Stimulated activated naive CD4-positive, alpha-beta T cell (primary cell): ENCODE results near the gene NEU1.
"Not testable (repeated sequence)": the region's sequence is repeated elsewhere in the genome, so short reads cannot be mapped to it uniquely, and the experiment has no call there.

ENCODE experiments used
- DNase-seq, 6 experiments: peaks; one replicate each; lab custom pipeline; 2025; lab: John Stamatoyannopoulos, UW

The NEU1 gene

DNA sequence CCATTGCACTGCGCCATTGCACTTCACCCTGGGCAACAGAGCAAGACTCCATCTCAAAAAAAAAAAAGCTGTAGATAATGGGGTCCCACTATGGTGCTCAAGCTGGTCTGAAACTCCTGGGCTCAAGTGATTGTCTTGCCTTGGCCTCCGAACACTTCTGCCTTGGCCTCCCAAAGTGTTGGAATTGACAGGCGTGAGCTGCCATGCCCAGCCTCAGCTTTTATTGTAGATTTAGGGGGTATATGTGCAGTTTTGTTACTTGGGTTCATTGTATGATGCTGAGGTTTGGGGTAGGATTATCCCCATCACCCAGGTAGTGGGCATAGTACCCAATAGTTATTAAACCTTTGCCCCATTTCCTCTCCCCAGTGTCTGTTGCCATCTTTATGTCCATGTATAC, 23.7 kb downstream of the NEU1 start:
- DNase-seq, result no peak

DNA sequence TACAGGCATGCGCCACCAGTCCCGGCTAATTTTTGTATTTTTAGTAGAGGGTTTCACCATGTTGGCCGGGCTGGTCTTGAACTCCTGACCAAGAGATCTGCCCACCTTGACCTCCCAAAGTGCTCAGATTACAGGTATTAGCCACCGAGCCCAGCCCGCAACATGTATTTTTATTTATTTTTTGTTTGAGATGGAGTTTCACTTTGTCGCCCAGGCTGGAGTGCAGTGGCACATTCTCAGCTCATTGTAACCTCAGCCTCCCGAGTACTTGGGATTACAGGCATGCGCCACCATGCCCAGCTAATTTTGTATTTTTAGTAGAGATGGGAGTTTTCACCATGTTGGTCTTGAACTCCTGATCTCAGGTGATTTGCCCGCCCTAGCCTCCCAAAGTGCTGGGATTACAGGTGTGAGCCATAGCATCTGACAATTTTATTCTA, 24.5 kb downstream of the NEU1 start:
- DNase-seq, result not testable (repeated sequence)

DNA sequence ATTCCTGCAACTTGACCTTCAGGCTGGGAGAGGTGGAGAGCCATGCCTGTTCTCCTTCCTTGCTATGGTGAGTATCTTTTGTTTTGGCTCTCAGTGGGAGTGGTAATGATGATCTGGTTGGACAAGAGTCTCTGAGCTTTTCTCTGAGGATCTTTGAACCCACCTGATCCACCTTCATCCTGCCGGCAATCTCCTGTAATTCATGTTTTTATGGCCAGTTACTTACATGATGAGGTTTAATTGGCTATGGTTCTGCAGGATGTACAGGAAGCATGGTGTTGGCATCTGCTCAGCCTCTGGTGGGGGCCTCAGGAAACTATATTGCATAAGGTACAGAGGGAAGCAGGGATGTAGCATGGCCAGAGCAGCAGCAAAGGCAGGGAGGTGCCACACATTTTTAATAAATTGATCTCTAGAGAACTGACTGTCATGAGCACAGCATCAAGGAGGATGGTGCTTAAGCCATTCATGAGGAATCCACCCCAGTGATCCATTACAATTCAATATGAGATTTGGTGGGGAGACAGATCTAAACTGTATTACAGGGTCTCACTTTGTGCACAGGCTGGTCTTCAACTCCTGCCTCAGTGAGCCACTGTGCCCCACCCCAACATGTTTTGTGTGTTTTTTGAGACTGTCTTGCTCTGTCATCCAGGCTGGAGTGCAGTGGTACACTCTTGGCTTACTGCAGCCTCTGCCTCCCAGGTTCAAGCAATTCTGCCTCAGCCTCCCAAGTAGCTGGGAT, 25.1 kb downstream of the NEU1 start:
- DNase-seq, result no peak

DNA sequence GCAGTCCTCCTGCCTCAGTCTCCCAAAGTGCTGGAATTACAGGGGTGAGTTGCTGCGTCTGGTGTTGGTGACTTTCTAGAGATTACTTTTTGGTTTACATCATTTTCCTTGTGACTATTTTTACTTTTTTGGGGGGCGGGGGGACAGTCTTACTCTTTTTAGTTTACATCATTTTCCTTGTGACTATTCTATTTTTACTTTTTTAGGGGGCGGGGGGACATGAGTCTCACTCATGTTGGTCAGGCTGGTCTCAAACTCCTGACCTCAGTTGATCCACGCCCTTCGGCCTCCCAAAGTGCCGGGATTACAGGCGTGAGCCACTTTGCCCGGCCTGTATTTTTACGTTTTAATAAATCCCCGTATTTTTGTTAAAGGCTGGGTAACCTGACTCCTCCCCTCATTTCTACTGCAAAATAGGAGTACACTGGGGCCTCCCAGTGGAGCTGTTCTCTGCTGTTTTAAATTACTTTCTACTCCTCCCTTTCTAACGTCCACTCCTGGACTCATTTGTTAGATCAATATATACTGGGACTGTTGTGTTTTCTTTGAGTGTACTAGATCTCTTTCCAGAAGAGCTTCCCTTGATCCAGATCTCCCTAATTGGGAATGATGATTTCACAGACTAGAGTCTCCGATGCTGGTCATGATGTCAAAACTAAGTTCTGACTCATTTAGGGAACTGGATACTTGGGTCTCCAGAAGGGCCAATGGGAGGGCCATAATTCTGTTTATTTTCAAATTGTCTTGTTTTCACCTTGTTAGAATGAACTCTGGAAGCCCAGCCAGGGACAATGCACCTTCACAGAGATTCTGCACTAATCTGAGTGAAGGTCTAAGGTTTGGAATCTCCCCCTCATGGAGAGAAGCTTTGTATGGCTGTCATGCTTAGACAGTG, 25.9 kb downstream of the NEU1 start:
- DNase-seq, result peak in 1 of 6 experiments; percentile 19

DNA sequence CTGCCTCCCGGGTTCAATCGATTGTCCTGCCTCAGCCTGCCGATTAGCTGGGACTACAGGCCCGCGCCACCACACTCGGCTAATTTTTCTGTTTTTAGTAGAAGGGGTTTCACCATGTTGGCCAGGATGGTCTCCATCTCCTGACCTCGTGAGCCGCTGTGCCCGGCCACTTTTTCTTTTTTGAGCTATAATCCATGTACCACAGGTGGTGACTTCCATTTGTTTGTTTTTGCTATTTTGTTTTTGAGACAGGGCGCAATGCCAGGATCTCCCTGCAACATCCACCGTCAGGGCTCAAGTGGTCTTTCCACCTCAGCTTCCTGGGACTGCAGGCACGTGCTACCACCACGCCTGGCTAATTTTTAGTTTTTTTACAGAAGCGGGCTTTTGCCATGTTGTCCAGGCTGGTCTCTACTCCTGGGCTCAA, 26.6 kb downstream of the NEU1 start:
- no peak for DNase-seq

DNA sequence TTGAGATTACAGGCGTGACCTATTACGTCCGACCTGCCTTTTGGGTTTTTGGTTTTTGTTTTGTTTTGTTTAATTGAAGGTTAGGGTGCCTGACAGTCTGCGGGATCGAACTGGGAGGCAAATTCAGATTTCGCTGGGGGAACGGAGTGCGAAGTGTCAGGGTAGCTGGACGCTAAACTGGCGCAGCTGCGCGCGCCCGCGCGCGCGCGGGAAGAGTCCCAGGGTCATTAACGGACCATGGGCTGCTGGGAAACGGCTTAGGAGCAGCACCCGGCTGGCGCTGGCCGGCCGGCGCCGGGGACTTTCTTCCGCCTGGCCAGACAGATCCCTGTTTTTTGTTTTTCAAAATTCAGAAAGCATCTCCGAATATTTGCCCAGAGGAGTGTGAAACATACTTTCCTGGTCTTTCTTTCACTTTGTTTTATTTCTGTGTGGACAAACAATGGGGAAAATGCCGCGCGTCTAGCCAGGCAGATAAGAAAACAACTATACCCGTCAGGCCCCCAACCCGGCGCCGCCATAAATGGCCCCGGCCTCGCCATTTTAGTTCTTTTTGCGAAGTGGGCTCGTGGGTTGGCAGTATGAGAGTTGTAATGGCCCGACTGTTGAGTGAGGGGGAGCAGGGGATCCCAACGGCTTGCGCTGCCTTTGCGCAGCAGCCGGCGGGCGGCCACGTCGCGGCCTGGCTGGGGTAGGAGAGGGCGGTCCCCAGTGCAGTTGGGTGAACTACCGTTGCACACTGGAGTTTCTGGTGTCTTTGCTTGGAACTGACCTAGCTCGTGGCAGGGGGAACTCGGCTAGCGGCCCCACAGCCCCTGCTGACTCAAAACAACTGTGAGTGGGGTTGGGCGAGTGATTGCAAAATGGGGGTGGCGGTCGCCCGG, 28.0 kb downstream of the NEU1 start:
- DNase-seq, result peak; percentile 67 to 87 (median 74)

DNA sequence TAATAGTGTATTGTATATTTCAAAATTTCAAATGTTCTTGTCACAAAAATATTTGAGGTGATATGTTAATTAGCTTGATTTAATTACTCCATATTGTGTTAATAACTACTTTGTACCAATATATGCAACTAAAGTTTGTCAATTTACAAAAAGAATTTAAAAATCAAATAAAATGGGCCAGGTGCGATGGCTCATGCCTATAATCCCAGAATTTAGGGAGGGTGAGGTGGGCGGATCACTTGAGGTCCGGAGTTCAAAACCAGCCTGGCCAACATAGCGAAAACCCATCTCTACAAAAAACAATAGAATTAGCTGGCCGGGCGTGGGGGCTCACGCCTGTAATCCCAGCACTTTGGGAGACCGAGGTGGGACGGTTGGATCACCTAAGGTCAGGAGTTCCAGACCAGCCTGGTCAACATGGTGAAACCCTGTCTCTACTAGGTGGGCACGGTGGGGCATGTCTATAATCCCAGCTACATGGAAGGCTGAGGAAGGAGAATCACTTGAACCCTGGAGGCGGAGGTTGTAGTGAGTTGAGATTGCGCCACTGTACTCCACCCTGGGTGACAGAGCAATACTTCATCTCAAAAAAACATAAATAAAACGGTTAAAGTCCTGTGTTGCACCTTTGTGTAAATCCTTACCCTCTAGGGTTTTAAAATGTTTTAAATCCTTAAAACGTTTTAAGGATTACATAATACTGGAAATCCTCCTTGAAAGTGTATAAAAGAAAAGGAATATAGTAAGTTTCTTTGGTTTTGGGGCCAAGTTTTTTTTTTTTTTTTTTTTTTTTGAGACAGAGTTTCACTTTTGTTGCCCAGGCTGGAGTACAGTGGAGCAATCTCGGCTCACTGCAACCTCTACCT, 31.0 kb downstream of the NEU1 start:
- peak in 1 of 6 experiments; percentile 26 for DNase-seq

DNA sequence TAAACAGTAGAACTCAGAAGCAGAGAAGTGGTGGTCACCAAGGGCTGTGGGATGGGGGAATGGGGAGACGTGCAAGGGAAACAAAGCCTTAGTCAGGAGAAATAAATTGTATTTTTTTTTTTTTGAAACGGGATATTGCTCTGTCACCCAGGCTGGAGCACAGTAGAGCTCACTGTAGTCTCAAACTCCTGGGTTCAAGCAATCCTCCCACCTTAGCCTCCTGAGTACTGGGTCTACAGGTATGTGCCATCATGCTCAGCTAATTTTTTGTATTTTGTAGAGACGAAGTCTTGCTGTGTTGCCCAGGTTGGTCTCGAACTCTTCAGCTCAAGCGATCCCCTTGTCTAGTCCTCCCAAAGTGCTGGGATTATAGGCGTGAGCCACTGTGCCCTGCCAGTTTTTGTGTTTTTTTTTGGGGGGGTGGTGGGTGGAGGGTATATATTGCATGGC, 31.7 kb downstream of the NEU1 start:
- DNase-seq, result no peak

DNA sequence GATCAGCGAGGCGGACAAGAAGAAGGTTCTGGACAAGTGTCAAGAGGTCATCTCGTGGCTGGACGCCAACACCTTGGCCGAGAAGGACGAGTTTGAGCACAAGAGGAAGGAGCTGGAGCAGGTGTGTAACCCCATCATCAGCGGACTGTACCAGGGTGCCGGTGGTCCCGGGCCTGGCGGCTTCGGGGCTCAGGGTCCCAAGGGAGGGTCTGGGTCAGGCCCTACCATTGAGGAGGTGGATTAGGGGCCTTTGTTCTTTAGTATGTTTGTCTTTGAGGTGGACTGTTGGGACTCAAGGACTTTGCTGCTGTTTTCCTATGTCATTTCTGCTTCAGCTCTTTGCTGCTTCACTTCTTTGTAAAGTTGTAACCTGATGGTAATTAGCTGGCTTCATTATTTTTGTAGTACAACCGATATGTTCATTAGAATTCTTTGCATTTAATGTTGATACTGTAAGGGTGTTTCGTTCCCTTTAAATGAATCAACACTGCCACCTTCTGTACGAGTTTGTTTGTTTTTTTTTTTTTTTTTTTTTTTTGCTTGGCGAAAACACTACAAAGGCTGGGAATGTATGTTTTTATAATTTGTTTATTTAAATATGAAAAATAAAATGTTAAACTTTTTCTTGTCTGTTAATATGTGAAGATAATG, 32.9 kb downstream of the NEU1 start:
- peak in 4 of 6 experiments; percentile 15 to 81 (median 58) for DNase-seq

DNA sequence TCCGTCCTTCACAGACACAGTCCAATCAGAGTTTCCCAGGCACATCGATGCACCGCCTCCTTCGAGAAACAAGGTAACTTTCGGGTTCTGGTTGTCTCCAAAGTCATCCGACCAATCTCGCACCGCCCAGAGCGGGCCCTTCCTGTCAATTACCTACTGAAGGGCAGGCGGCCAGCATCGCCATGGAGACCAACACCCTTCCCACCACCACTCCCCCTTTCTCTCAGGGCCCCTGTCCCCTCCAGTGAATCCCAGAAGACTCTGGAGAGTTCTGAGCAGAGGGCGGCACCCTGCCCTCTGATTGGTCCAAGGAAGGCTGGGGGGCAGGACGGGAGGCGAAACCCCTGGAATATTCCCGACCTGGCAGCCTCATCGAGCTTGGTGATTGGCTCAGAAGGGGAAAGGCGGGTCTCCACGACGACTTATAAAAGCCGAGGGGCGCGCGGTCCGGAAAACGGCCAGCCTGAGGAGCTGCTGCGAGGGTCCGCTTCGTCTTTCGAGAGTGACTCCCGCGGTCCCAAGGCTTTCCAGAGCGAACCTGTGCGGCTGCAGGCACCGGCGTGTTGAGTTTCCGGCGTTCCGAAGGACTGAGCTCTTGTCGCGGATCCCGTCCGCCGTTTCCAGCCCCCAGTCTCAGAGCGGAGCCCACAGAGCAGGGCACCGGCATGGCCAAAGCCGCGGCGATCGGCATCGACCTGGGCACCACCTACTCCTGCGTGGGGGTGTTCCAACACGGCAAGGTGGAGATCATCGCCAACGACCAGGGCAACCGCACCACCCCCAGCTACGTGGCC, 35.1 kb downstream of the NEU1 start, which contains the start of gene HSPA1B:
Gene HSPA1B, plus strand, starts transcription at position 453 of the 794 bp plus-strand sequence. Its CDS starts 213 bp downstream, at position 666.
- peak; percentile 78 to 92 (median 86) for DNase-seq

DNA sequence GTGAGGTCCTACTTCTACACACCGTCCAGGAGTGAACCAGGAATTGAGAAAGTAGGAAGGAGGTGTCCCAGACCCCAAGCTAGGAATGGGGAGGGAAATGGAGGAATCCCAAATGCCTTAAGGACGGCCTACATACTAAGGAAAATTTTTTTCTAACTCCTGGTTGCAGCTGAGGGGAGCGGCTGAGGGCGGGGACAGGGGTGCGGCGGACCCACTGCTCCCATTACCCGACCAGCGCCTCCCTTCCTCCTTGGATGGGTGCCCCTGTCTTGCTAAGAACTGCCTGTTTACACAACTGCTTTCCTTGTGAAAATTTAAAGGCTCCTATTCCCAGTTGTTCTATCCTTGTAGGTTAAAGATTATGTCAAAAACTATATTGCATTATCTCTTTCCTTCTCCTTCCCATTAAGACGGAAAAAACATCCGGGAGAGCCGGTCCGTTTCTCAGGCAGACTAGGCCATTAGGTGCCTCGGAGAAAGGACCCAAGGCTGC, 35.8 kb downstream of the NEU1 start:
- peak in 1 of 6 experiments; percentile 46 for DNase-seq

DNA sequence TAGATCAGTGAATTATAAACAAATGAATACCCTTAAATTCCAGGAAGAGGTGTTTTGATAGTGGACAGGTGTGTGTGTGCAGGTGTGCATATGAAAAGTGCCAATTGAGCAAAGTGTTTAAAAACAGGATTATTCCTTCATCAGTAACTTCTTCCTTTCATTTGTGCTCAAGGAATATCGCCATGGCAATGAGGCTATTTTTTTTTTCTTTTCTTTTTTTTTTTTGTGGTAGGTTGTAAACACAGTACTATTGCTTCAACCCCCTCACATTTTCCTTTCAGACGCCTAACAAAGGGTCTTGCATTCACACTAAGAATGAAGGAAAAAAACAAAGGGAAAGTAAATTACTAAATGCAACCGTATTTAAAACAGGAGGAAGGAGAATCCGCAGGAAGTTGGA, 37.1 kb downstream of the NEU1 start:
- no peak for DNase-seq

DNA sequence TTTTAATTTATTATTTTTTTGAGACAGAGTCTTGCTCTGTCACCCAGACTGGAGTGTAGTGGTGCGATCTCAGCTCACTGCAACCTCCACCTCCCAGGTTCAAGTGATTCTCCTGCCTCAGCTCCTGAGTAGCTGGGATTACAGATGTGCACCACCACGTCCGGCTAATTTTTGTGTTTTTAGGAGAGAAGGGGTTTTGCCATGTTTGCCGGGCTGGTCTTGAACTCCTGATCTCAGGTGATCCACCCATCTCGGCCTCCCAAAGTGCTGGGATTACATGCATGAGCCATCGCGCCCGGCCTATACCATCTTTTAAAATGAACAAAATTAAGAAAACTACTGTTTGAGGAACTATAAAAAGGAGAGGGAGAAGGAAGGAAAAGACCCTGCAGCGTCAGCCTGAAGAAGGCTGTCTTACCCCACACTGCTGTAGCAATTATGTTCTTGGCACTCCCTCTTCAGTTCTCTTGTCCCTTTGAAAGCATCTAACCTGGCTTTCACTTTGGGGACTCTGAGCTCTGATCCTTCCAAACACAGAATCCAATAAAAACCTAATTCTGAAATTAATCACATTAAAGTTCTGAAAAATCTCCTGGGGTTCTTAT, 38.9 kb downstream of the NEU1 start:
- not testable (repeated sequence) for DNase-seq

DNA sequence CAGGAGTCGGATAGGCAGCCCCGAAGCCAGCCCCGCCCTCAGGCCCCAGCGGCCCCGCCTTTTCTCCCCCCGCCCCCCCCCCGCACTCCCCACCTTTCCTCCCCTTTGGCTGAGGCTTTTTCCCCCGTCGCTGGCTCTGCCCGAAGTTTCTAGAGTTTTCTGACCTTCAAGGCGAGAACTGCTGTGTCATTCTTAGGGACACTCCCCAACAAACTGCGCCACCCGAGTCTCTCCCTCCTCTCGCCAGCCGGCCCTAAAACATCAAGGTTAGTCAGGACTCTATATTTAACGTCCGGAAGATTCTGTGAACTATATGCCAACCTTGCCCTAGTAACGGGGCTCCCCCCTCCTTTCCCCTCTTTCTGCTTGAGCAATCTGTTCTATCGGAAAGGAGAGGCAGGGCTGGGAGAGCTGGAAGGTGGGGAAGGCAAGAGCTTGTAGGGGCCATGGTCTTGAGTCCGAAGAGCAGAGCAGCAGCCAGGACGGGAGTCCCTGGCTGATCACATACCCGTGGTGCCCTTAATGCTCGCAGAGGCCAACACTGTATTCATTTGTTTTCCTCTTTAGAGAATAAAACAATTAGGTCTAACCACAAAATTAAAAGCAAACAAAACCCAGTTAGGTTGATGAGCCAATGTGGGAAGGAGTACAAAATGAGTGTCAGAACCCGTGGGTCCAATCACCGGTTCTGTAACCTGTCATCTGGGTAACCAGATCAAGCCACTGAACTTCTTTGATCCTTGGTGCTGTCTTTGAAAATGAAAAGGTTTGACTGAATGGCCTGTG, 40.4 kb downstream of the NEU1 start:
- peak; percentile 39 to 65 (median 57) for DNase-seq

DNA sequence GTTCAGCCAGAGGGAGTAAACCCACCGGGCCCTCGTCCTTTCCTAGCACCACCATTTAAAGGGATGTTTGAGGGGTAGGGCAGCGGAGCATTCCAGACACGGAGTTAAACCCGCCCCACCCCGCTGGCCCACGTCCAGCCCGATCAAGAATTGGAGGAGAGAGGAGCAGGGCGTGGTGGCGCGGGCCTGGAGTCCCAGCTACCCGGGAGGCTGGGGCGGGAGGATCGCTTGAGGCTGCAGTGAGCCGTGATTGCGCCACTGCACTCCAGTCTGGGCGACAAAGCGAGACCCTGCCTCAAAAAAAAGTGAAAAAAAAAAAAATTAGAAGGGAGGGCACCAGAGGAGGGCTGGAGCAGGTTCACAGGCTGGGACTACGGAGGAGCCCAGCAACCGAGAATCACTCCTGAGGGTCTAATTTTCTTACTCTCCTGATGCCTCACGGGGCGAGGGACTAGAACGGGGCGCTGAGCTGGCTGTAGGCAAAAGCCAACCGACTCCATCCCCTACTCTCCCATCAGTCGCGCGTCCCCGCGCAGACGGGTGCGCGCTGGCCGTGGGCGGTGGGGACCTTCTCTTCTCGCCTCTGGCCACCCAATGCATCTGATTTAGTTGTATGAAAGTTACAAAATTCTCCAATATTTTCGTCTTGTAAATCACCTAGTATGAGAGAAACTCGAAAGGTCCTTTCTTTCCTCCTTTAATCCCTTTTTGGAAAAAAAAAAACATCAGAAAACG, 41.2 kb downstream of the NEU1 start:
- DNase-seq, result peak in 3 of 6 experiments; percentile 38 to 42 (median 42)

DNA sequence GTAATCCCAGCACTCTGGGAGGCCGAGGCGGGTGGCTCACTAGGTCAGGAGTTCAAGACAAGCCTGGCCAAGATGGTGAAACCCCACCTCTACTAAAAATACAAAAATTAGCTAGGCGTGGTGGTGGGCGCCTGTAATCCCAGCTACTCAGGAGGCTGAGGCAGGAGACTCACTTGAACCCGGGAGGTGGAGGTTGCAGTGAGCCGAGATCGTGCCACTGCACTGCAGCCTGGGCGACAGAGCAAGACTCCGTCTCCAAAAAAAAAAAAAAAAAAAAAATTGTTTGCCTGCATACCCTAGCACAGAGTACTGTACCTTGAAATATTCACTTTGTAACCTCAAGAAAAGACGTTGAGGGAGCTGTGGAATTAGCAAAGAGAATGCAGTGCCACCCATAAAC, 42.2 kb downstream of the NEU1 start:
- DNase-seq, result not testable (repeated sequence)

DNA sequence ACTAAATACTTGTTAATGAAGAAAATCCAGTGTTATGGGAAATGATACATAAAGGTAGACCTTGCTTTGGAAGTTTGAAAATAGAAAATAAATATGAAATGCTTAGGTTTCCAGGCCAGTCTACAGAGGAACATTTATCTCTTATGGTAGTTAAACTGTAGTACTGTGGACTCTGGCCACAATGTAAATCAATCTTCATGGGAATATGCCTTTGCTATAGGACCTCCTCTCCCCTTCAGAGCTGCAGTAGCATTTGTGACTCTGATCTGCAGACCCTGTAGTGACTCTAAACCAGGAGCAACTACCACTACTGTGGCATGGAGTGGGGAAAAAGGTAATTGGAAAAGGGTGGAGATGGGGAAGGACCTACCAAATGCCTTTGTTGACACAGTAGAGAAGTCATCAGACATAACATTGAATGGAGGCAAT, 42.7 kb downstream of the NEU1 start:
- no peak for DNase-seq
